GM12878 (cell line): ENCODE data around the gene OLR1. TPM values are rescaled to one million over a fixed set of nuclear protein-coding genes. Genes with fewer than 3 reads are reported as not detected.

Experiments used
- CHD1 ChIP-seq: IDR thresholded peaks from 2 replicates; pipeline ENCODE4 v1.6.1; 2012; ENCODE audit warnings: low read depth, low read length, improper control_type of control experiment
- EP300 ChIP-seq, 2 experiments: fragments of 150-350 bp in 1 of 2; IDR thresholded peaks; 2 replicates each; pipeline ENCODE4 v1.6.1; 2011 to 2012; ENCODE audit warnings: low read depth in 2 of 2, low read length in 2 of 2, borderline replicate concordance in 1 of 2, improper control_type of control experiment in 1 of 2, inconsistent platforms in 1 of 2; ENCODE audit not compliant: control insufficient read depth in 1 of 2
- FOS ChIP-seq: IDR thresholded peaks from 3 replicates; pipeline ENCODE4 v1.6.1; 2011; ENCODE audit warnings: borderline replicate concordance; ENCODE audit not compliant: insufficient read length; ENCODE audit errors: extremely low read depth
- JUND ChIP-seq: IDR thresholded peaks from 2 replicates; pipeline ENCODE4 v1.6.1; 2012; ENCODE audit warnings: low read depth, mild to moderate bottlenecking, low read length, improper control_type of control experiment, moderate library complexity
- KAT2A ChIP-seq: conservative IDR thresholded peaks from 2 replicates; pipeline ENCODE4 v1.6.1; 2011; ENCODE audit warnings: low read depth, low read length; ENCODE audit not compliant: control insufficient read depth
- KLF5 ChIP-seq: fragments of 450-650 bp; IDR thresholded peaks from 2 replicates; pipeline ENCODE4 v1.6.1; 2014; ENCODE audit warnings: mild to moderate bottlenecking; ENCODE audit not compliant: partially characterized antibody
- NFIC ChIP-seq: IDR thresholded peaks from 2 replicates; pipeline ENCODE4 v1.6.1; 2012; ENCODE audit warnings: low read depth, mild to moderate bottlenecking, inconsistent platforms, low read length, moderate library complexity
- NRF1 ChIP-seq: conservative IDR thresholded peaks from 2 replicates; pipeline ENCODE4 v1.6.1; 2011; ENCODE audit warnings: mild to moderate bottlenecking, low read depth, low read length, improper control_type of control experiment
- SMAD1 ChIP-seq: fragments of 450-650 bp; IDR thresholded peaks from 2 replicates; pipeline ENCODE4 v1.6.1; 2018; ENCODE audit warnings: mild to moderate bottlenecking, low read depth; ENCODE audit not compliant: partially characterized antibody
- SP1 ChIP-seq: IDR thresholded peaks from one replicate; pipeline ENCODE4 v1.6.1; 2011; ENCODE audit warnings: low read depth, low read length
- SPI1 ChIP-seq: IDR thresholded peaks from 2 replicates; pipeline ENCODE4 v1.6.1; 2011; ENCODE audit warnings: low read depth, mild to moderate bottlenecking, low read length, moderate library complexity, borderline replicate concordance; ENCODE audit not compliant: insufficient read depth
- SUZ12 ChIP-seq: fragments of 200-600 bp; sonication (generic); IDR thresholded peaks from one replicate; pipeline ENCODE4 v1.6.1; 2018; ENCODE audit warnings: antibody characterized with exemption, mild to moderate bottlenecking; ENCODE audit not compliant: unreplicated experiment
- polyA plus RNA-seq, 11 experiments: library from polyadenylated mRNA; depleted of rRNA in 4 of 11; unstranded in 6 of 11; stranded (reverse) in 5 of 11; fragments of >200 nt; fragmentation: Nextera tagmentation in 4 of 11; fragmentation: Illumina TruSeq in 1 of 11; extraction: Ambion mirVana in 4 of 11; extraction: Trizol in 1 of 11; gene quantifications; 1 replicate in 1 of 11; 2 replicates in 10 of 11; pipeline versions ENCODE4 v1.2.1 to v1.2.3, GENCODE V29; 2011 to 2016; ENCODE audit warnings: inconsistent platforms in 2 of 11, missing spikeins in 2 of 11, low read depth in 1 of 11
- total RNA-seq, 4 experiments: library from RNA; depleted of rRNA in 3 of 4; stranded (reverse); fragments of >200 nt in 3 of 4; fragmentation: Illumina TruSeq in 1 of 4; extraction: Trizol in 1 of 4; gene quantifications; 2 replicates each; pipeline versions ENCODE4 v1.2.1 to v1.2.3, GENCODE V29; 2013 to 2021
- TF ChIP-seq, protein P1 (sequence below): fragments of 450-650 bp; IDR thresholded peaks from 2 replicates; pipeline ENCODE4 v1.6.1; 2017; ENCODE audit warnings: mild to moderate bottlenecking, moderate library complexity
- TF ChIP-seq, protein P2 (sequence below): IDR thresholded peaks from 2 replicates; pipeline ENCODE4 v1.6.1; 2011; ENCODE audit warnings: borderline replicate concordance, low read depth, mild to moderate bottlenecking, moderate library complexity, low read length; ENCODE audit not compliant: insufficient read depth, poor library complexity, severe bottlenecking

The OLR1 gene
- total and polyA plus RNA-seq, 10 of the 15 experiments (the other 5 are each of a cell fraction or from before 2014, with no cell fraction given): 0.08 TPM; not detected in 9

DNA sequence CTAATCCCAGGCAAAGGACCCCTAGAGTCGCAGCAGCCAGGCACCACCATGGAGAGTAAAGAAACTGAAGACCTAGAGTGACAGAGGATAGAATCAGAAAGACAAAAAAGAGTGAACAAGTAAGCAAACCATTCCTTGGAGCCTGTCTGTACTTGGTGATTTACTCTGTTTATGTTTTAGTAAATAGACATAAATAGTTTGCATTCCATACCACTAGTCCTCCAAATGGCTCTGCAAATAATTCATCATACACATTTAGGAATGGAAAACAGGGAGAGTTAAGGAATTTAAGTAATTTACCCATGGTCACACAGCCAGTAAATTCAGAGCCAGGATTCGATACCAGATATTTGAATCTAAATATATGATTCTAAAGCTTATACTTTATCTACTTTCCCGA, 2.8 kb downstream of the OLR1 start (continued):
- TF ChIP-seq, protein P1, sequence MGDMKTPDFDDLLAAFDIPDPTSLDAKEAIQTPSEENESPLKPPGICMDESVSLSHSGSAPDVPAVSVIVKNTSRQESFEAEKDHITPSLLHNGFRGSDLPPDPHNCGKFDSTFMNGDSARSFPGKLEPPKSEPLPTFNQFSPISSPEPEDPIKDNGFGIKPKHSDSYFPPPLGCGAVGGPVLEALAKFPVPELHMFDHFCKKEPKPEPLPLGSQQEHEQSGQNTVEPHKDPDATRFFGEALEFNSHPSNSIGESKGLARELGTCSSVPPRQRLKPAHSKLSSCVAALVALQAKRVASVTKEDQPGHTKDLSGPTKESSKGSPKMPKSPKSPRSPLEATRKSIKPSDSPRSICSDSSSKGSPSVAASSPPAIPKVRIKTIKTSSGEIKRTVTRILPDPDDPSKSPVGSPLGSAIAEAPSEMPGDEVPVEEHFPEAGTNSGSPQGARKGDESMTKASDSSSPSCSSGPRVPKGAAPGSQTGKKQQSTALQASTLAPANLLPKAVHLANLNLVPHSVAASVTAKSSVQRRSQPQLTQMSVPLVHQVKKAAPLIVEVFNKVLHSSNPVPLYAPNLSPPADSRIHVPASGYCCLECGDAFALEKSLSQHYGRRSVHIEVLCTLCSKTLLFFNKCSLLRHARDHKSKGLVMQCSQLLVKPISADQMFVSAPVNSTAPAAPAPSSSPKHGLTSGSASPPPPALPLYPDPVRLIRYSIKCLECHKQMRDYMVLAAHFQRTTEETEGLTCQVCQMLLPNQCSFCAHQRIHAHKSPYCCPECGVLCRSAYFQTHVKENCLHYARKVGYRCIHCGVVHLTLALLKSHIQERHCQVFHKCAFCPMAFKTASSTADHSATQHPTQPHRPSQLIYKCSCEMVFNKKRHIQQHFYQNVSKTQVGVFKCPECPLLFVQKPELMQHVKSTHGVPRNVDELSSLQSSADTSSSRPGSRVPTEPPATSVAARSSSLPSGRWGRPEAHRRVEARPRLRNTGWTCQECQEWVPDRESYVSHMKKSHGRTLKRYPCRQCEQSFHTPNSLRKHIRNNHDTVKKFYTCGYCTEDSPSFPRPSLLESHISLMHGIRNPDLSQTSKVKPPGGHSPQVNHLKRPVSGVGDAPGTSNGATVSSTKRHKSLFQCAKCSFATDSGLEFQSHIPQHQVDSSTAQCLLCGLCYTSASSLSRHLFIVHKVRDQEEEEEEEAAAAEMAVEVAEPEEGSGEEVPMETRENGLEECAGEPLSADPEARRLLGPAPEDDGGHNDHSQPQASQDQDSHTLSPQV: no peak
- TF ChIP-seq JUND (no peak), FOS (no peak), SUZ12 (no peak), SPI1 (no peak), NFIC (no peak), EP300 (IDR thresholded peaks at IDR 0.05; ENCODE audit: borderline replicate concordance in 1 of 2, control insufficient read depth in 1 of 2, low read depth in 2 of 2, low read length in 2 of 2) (no peak), KAT2A (no peak), SP1 (no peak), SMAD1 (no peak), KLF5 (no peak), NRF1 (no peak), CHD1 (no peak)
- TF ChIP-seq, protein P2, sequence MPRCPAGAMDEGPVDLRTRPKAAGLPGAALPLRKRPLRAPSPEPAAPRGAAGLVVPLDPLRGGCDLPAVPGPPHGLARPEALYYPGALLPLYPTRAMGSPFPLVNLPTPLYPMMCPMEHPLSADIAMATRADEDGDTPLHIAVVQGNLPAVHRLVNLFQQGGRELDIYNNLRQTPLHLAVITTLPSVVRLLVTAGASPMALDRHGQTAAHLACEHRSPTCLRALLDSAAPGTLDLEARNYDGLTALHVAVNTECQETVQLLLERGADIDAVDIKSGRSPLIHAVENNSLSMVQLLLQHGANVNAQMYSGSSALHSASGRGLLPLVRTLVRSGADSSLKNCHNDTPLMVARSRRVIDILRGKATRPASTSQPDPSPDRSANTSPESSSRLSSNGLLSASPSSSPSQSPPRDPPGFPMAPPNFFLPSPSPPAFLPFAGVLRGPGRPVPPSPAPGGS: no peak
- TF ChIP-seq, all 136 proteins: peak for 0
